GM19468 (cell line): ENCODE measurements around the gene SDC1.

ENCODE experiments used
- ATAC-seq: cut with Tn5 transposase; IDR thresholded peaks from one replicate; pipeline ENCODE4 v1.9.1; 2021; ENCODE audit warnings: mild to moderate bottlenecking, moderate library complexity, moderate number of reproducible peaks; ENCODE audit not compliant: unreplicated experiment; ENCODE audit errors: extremely low read depth

Gene SDC1

DNA sequence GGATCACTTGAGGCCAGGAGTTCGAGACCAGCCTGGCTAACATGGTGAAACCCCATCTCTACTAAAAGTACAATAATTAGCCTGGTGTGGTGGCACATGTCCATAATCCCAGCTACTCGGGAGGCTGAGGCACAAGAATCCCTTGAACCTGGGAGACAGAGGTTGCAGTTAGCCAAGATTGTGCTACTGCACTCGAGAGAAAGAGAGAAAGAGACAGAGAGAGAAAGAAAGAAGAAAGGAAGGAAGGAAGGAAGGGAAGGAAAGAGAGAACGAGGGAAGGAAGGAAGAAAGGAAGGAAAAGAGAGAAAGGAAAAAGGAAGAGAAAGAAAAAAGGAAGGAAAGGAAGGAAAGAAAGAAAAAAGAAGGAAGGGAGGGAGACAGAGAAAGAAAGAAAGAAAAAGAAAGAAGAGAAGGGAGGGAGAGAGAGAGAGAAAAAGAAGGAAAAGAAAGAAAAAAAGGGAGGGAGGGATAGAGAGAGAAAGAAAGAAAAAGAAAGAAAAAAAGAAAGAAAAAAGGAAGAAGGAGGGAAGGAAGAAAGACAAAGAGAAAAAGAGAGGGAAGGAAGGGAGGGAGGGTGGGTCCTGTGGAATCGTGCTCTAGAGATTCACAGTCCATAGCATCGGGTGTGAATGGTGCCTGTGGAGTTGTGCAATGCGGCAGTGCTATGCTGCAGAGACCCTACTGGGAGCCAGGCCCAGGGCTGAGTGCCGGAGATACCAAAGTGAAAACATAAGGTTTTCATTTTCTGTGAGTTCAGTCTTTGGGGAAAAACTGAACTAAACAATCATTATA lies 4.6 kb upstream of the SDC1 start:
- no peak for ATAC-seq

DNA sequence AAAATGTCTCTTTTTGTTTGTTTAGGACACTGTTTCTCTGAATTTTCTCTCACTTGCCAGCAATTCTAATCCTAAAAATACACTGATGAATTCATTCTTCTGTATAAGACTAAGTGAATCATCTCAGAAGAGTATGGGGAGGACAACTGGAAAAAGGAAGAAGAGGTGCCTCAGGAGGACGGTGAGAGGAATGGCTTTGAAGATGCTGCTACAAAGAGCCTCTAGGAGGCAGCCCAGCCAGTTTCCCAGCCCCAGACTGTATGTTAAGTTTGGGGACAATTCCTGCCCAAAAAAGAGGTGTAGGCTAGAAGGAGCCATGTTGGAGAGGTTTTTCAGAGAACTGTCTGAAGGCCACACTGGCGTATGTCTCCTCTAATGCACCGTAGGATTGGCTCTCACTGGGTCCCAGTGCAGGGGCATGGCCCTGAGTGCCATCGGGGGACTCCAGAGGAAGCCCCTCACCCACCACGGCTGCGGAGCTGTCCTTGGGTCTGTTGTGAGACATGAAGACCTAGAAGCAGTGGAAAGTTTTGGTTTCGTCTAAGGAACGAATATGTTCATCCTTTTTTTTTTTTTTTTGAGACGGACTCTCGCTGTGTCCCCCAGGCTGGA lies 3.1 kb upstream of the SDC1 start:
- no peak for ATAC-seq

DNA sequence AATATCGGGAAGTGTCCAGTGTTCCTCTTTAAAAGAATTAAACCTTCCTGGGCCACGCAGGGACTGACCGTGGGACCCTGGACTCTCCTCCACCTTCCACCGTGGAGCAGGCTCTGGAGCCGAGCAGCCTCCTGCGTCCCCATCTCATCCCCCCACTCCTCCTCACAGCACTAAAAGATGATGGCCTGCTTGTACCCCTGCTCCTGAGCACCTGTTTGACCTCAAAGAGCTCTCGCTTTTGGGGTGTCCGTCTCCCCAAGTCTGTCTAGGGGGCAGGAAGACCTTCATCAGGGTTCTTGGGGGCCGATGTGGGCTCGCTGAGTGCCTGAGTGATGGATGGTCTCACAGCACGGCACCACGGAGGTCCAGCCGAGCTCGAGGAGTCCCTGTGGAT lies 1.2 kb upstream of the SDC1 start:
- no peak for ATAC-seq

DNA sequence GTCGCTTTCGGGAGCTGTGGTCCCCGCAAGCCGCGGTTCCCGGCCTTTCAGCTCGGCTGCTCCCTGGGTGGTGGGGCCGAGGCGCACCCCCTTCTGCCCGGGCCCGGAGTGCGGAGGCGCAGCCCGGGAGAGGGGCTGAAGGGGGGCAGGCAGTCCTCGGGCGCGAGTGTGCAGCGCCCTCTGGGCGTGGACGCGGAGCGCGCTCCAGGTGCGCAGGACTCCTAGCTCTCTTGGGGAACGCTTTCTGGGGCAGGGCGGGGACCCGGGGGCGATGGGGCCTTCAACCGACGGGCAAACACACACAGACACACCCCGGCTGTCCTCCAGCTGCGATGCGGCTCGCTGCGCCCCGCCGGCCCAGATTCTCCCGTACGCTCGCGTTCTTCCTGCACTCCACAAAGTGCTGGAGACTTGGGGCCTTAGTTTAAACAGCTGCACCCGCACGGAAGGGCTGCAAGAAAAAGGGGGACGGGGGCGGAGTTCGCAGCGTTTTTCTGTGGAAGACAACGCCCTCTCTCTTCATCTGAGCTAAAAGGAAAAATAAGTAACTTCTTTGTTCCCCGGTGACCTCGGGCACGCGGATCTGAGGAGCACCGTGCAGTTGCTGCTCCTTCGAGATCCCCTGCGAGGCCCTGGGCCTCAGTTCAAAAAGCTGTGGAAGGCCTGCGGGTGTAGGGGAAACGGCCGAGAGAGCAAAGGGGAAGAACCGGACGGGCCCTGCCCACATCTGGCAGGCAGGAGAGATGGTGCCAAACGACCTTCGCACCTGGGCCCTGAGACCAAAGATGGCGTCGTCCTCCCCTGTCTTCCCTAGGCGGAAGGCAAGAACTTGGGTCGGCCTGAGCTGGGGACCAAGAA lies 593 bp upstream of the SDC1 start:
- no peak for ATAC-seq

DNA sequence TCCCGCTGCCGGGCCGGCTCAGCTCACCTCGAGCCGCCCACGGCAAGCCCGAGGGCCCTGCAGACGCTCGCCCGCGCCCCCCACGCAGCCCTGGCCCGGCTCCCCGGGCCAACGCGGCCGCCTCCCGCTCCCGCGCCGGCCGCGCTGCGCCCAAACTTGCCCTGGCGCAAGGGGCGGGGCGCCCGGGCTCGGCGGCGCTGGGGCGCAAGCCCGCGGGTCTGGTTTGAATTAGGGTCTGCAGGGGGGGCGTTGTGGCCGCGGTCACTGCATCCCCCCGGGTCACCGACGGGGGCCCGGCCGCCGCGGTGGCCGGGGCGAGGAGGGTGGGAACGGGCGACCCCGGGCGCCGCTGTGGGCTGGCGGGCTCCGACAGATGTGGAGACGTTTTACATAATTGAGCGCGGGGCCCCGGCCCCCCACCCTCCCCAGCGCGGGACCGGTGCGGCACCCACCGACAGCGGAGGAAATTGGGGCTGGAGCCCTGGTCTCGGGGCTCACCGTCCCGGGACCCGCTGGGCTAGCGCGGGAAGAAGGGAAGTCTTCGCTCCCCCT lies 690 bp downstream of the SDC1 start:
- ATAC-seq = no peak

DNA sequence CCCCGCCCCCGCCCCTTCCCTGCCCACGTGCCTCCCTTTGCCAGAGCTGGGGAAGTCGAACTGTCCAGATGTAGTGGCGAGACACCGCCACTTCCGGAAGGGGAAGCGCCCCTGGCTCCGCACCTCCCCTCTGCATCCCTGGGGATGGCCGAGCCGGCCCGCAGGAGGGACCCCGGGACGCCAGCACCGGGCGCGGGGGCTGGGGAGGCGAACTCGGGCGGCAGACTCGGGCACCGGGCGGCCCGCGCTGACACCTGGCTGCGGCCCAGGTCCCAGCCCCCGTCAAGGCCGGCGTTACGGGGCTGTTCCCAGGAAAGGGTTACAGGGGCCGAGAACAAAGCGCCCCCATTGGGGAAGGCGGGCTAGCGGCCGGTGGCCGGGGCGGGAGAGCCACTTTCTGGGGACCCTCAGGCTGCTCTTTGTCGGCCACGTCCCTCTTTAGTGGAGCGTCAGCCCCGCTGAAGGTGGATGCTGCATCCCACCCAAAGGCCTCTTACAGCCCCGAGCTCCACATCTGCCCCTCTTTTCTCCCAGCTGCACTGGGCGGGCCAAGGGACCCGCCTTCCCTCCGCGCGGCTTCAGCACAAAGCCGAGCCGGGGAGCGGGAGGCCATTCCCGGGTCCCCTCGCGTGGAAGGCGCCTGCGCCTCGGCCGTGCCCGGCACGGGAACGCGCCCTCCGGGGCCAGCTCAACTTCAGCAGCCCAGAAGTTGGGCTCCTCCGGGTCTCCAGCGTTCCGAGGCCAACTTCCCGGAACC lies 1.3 kb downstream of the SDC1 start:
- no peak for ATAC-seq

DNA sequence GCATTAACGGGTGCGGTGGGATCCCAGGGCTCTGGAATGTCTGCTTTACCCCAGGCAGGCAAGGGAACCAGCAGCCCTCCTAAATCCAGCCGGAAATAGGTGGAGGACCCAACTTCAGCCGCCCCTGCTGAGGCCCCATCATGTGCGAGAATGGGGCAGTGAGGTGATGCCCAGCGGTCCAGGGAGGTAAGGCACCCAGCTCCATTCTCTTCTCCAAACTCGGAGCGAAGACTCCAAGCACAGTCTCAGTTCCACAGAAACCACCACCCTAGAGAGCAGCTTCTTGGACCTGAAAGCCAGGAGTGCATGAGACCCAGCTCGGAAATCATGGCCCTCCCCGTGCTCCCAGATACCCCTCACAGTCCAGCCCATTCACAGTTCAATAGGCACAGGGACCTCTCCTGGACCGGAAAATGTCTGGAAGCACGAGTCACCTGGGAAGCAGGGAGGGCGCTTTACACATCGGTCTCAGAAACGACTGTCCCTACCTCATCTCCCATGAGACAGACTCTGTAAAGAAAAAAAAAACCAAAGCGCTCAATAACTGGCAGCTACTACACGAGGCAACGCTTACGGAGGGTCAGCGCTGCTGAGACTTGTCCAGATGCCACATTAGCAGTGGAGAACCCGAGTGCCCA lies 2.0 kb downstream of the SDC1 start:
- ATAC-seq = no peak

DNA sequence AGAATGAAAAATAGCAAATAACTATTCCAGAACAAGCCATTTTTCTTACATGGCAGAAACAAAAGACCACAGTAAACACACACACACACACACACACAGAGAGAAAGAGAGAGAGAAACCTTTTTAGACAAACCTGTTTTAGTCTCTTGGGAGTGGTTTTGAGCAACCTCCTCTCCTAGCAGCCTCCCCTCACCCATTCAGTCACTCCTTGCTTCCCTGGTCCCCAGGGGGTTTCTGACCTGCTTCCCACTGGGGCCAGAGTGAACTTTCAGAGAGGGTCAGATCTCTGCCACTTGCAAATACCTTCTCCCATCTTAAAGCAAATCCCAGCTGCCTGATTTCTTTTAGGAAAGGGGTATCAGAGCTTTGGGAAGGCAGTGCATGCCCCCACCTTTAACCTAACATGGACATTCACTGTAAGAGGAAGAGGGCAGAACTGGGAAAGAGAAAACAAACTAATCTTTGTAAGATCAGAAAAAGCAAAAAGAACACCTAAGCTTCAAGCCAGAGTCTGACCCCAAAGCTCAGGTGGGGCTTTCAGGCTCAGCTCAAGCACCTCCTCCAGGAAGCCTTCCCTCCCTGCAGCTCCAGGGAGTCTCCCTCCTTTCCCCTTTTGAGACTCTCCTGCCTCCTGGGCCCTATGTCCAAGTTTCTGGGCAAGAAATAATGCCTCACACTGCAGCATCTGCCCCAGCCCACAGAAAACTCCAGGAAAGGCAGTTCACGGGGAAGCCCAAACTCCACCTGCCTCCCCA lies 2.7 kb downstream of the SDC1 start:
- ATAC-seq = no peak

DNA sequence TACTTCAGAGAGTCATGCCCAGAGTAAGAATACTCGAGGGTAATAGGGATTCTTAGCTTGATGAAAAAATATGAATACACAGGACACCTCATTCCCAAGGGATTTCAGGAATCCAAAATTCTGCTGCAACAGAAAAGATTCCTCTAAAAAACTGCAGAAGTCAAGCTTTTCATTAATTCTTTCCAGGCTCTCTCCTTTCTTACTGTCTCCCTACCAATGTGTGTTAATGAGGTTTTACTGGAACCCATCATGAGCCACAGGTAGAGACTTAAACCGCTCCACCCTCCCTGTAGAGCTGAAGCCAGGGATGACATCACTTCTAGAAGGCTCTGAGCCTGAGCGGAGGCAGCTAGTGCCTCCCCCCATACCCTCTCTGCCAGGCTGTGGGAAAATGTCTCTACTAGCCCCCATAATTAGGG lies 3.4 kb downstream of the SDC1 start:
- ATAC-seq = no peak

DNA sequence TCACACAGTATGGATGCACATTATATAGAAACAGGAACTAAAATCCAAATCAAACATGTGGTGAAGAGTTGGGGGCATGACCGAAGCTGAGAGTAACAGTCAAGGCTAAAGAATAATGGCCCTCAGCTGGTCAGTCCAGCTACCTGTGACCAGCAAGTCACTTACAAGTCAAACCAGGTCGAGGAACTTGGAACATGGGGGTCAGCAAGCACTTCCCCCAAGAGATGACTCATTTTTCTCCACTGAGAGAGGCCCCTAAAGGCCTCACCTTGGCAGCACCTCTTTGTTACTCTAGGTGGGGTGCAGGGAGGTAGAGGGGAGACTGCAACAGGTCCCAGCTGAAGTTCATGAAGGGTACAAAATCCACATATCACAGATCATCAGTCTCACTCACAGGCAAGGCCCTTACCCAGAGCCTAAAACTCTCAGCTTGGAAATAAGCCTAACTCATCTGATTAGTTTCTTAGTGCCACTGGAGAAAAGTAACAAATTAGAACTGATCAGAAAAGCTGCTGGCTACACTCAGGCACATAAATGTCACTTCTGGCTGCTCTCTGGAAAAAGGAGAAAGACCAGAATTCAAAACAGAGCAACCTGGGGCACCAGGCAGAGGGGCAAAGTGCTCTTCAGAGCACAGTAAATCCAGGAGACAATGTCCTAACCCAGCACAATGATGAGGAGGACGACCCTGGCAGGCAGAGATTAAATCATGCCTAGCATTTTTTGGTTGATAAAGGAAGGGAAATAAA lies 4.0 kb downstream of the SDC1 start:
- no peak for ATAC-seq

DNA sequence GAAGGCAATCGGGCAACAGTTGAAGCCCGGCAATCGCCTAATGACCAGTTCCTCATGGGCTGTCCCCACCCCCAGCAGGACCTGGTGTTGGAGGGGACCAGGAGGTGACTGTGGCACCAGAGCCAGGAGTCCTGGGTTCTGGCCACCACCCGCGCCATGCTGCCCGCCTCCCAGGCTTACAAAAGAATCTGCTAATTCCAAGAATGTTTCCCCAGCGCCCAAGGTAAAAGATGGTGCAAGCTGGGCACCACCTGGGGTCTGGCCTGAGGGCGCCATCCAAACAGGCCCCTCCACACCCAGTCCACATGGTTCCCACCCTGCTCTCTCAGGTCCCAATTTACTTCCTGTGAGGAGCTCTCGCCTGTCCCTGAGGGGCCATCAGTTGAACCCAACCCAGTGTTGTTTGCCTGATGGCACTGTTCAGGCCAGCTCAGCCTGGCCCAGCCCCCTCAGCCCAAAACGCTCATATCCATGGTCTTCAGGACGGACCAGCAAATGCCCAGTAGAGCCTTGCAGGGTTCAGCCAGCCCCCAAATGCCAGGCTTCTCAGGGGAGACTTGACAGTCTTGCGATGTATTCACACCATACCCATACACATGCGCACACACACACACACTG lies 5.1 kb downstream of the SDC1 start:
- ATAC-seq = no peak

DNA sequence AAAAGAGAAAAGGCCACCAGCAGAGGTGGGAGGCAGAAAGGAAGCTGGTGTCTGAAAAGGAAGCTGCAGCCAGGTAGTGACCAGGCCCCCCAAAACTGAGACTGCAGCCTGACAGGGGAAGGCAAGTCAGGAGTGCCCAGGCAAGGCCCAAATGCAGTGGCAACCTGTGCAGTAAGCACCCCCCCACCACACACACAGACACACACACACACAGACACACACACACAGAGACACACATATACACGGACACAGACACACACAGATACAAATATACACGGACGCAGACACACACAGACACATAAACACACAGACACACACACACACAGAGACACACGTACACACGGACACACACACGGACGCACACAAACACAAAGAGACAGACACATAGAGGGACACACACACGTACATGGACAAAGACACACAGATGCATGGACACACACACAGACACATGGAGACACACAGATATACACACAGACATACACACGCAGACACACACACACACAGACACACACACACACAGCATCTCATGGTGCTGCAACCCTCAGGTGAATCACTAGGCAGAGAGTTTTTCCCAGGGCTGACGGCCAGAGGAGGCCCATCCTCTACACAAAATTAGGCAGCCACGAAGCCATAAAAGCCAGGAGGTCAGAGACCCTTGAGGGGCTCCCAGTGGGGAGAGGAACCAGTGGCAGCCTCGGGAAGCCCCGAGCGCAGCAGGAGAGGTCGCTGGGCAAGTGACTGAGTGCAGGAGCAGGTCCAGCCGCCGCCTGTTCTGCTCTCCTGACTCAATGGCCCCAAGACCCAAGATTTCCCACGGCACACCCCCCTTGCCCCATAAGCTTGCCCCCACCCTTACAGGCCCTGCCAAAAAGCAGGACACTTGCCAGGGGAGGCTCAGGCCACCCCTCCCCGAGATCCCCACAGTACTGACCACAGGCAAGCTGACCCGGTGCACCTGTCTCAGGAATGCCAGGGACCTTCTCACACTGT lies 6.3 kb downstream of the SDC1 start:
- no peak for ATAC-seq

DNA sequence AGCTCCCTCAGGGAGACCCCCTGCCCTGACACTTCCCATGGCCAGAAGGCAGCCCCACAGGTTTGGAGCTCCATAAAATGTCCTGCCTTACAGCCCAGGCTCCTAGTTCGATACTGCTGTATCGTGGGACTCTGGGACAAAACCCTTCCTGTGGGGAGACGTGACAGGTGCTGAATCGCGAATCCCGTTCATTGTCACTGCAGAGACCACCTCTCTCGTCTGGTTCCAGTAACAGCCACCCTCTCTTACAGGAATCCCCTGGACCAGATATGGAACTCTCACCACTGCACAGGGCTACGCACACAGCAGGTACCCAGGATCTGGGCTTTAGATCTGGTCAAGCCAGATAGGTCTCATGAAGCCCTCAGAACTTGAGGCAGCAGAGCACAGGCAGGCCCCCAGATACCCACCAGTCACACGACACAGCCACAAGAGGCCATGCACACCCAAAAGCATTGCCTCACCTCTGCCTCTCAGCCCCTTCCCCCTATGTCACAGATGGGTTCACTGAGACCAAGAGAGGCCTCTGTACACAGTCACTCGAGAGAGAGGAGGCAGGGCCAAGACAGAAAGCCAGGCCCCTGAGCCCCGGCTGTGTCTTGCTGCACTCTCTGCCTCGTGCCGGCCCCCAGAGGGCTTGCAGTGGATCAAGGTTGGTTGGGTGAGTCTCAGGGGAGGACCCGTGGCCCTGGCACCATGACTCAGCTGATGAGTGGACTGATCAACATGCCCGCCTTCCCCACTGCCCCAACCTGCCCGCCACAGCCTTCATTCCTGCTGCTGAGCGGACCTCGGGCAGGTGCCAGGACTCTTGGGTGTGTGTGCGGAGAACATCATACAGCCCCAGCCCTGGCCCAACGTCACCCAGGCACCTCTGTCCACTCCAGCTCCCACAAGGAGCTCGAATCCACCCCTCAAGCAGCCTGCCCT lies 7.6 kb downstream of the SDC1 start:
- no peak for ATAC-seq

DNA sequence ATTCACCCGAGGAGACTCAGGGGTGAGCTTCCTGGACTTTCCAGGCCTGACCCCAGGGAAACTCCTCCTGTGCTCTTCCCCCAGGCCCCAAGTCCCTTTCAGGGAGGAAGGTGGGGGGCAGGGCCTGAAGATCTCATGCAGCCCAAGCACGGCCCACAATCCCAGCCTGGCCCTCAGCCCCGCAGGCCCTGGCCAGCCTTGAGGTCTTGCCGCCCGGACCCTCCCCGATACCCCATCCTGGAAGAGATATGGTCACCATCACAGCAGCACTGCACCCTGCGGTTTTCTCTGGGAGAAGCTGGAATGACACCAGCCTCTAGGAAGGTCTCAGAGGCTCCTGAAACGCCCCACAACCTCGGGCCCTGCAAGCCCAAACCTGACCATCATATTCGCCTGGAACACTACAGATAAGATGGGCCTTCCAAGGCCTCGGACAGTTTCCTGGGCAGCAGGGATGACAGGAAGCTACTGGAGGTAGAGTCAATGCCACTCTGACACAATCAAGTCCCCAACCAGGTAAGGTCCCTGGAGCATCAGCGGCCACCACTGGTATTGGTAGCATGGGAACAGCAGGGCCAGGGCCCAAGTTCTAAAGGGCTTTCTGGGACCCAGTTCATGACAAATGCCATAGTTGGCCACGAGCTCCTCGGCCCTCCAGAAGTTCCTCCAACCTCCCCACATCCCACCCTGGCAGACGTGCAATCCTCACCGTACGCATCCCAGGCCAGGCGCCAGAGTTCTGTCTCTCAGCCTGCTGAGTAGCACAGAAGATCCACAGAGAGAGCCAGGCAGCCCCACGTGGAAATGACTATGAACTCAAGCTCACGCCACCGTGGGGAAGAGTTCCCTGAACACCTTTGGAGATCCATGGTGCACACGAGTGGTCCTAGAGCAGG lies 8.6 kb downstream of the SDC1 start:
- no peak for ATAC-seq
